ENCODE results near the gene HP1BP3. TPM values are rescaled to one million over a fixed set of nuclear protein-coding genes. Genes with fewer than 3 reads are reported as not detected.

The HP1BP3 gene
- total and polyA plus RNA-seq, 7 donors = 54.6 to 269 (median 158) TPM

DNA sequence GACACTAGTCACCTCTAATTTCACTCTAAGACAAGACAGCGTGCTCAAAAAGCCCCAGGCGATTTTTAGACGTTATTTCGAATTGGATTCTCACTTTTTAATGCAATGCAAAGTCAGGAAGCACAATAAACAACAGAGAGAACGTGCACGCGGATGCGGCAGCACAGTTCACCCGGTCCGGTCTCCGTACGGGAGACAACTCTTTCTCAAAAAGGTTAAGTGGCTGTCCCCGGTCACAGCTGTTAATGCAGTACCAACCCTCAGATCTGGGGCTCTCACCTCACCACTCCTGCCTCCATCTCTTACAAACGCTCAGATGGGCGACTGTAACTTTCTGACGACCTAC, 1.2 kb downstream of the HP1BP3 start:
- no peak for DNase-seq
- intact Hi-C loops (cut with DNase I) = loop anchor here (2.0 to 10.0 kb wide), 3 partner anchors 89 to 559 kb away; partner anchors contain the start of gene EIF4G3
- Histone ChIP-seq H3K4me3 (peak overlapping the region; percentile 81 to 98 (median 93)), H3K27me3 (no peaks in the 10 kb centered on the region), H3K27ac (peak overlapping the region; percentile 96 to 100 (median 99)), H3K9me3 (no peaks in the 10 kb centered on the region), H3K4me1 (peaks cover 0 to 57% (median 37%) of the 10 kb centered on the region in 4 donors), H3K36me3 (no peaks in the 10 kb centered on the region)
- TF ChIP-seq, protein P1, sequence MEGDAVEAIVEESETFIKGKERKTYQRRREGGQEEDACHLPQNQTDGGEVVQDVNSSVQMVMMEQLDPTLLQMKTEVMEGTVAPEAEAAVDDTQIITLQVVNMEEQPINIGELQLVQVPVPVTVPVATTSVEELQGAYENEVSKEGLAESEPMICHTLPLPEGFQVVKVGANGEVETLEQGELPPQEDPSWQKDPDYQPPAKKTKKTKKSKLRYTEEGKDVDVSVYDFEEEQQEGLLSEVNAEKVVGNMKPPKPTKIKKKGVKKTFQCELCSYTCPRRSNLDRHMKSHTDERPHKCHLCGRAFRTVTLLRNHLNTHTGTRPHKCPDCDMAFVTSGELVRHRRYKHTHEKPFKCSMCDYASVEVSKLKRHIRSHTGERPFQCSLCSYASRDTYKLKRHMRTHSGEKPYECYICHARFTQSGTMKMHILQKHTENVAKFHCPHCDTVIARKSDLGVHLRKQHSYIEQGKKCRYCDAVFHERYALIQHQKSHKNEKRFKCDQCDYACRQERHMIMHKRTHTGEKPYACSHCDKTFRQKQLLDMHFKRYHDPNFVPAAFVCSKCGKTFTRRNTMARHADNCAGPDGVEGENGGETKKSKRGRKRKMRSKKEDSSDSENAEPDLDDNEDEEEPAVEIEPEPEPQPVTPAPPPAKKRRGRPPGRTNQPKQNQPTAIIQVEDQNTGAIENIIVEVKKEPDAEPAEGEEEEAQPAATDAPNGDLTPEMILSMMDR (IDR thresholded peaks at IDR 0.05) = no peak
- TF ChIP-seq EP300 (IDR thresholded peaks at IDR 0.05) = no peak
- no peak for TF ChIP-seq POLR2AphosphoS5 (IDR thresholded peaks at IDR 0.05)
- TF ChIP-seq POLR2A (IDR thresholded peaks at IDR 0.05) = no peak
- WGBS, 2 donors = 0% methylated on average over 16 of the region's 16 CpGs

DNA sequence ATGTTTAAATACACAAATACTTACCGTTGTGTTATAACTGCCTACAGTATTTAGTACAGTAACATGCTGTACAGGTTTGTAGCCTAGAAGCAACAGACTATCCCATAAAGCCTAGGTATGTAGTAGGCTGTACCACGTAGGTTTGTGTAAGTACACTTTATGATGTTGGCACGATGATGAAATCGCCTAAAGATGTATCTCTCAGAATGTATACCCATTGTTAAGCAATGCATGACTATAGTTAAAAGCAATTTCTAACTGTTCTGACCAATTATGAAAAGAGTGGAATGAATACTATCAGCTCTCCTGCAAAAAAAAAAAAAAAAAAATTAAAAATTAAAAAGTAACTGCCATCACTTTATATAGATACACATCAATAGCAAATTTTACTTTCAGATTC, 11.4 kb downstream of the HP1BP3 start:
- 78 to 83% methylated on average over 4 of the region's 4 CpGs for WGBS, 2 donors
- Histone ChIP-seq H3K27me3 (no peaks in the 10 kb centered on the region), H3K27ac (no peak overlapping the region), H3K4me1 (peaks cover 0 to 30% (median 13%) of the 10 kb centered on the region in 4 donors), H3K9me3 (no peaks in the 10 kb centered on the region), H3K4me3 (no peak overlapping the region), H3K36me3 (peaks cover 3 to 80% (median 39%) of the 10 kb centered on the region in 4 donors)
- intact Hi-C loops (cut with DNase I) = no loop called here
- no peak for DNase-seq
- TF ChIP-seq, protein P1 (IDR thresholded peaks at IDR 0.05) = no peak
- TF ChIP-seq EP300 (IDR thresholded peaks at IDR 0.05) (no peak), POLR2AphosphoS5 (IDR thresholded peaks at IDR 0.05) (no peak), POLR2A (IDR thresholded peaks at IDR 0.05) (no peak)

DNA sequence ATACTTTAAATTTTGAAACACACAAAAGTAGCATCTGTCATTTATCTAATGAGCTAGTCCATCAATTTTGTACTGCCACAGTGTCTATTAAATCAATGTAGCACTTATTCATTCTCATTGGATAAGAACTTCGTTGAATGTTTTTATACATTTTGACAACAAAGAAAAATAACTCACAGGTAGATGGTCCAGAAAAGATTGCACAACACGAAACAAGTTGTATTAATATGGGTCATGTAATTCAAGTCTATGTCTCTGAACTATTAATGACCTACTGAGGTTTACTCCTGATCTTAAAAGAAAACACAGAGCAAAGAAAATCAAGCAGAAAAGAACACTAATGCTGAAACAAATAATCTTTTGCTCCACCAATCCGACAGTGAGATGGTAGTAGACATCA, 15.3 kb downstream of the HP1BP3 start:
- intact Hi-C loops (cut with DNase I) = no loop called here
- H3K27ac ChIP-seq = no peak overlapping the region
- H3K4me1 ChIP-seq = peaks cover 0 to 13% (median 7%) of the 10 kb centered on the region in 4 donors
- H3K27me3 ChIP-seq = no peaks in the 10 kb centered on the region
- H3K36me3 ChIP-seq = peaks cover 6 to 96% (median 69%) of the 10 kb centered on the region in 4 donors
- no peak overlapping the region for H3K4me3 ChIP-seq
- H3K9me3 ChIP-seq = no peaks in the 10 kb centered on the region
- WGBS, 2 donors = 90 to 95% methylated on average over 3 of the region's 3 CpGs
- no peak for DNase-seq
- TF ChIP-seq, protein P1 (IDR thresholded peaks at IDR 0.05) = no peak
- TF ChIP-seq POLR2A (IDR thresholded peaks at IDR 0.05) (no peak), EP300 (IDR thresholded peaks at IDR 0.05) (no peak), POLR2AphosphoS5 (IDR thresholded peaks at IDR 0.05) (no peak)

DNA sequence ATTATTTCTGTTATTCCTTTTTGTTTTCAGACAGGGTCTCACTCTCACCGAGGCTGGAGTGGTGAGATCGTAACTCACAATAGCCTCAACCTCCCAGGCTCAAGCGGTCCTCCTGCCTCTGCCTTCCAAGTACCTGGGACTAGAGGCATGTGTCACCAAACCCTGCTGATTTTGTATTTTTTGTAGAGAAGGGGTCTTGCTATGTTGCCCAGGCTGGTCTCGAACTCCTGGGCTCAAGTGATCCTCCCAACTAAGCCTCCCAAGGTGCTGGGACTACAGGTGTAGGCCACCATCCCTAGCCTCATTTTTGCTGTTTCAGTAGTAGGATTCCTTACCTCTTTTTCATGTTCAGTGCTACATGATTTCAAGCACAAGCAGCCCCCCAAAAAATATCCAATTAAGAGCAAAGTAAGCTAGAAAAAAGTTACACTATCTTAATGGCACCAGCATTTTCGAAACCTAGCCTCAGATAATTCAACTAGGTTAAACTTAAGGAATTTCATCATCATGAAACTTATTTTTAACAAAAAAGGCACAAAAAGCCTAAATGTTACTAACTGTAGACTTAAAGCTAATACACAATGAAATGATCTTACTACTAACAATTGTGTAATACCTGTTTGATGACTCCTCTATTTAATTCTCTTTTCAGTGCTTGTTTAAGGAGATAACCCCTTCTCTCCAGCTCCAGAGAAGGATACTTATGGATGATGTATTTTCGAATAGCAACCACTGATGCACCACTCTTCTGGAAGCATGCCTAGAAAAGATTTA, 16.6 kb downstream of the HP1BP3 start:
- H3K9me3 ChIP-seq = no peaks in the 10 kb centered on the region
- intact Hi-C loops (cut with DNase I) = no loop called here
- no peak overlapping the region for H3K27ac ChIP-seq
- DNase-seq = no peak
- WGBS, 2 donors = 95 to 96% methylated on average over 6 of the region's 6 CpGs
- no peaks in the 10 kb centered on the region for H3K27me3 ChIP-seq
- TF ChIP-seq POLR2A (IDR thresholded peaks at IDR 0.05) = no peak
- TF ChIP-seq, protein P1 (IDR thresholded peaks at IDR 0.05) = no peak
- no peak for TF ChIP-seq POLR2AphosphoS5 (IDR thresholded peaks at IDR 0.05)
- no peak for TF ChIP-seq EP300 (IDR thresholded peaks at IDR 0.05)
- H3K4me1 ChIP-seq = peaks cover 0 to 6% (median 2%) of the 10 kb centered on the region in 4 donors
- peaks cover 10 to 100% (median 78%) of the 10 kb centered on the region in 4 donors for H3K36me3 ChIP-seq
- H3K4me3 ChIP-seq = no peak overlapping the region

Data from sigmoid colon (tissue), 7 donors.